RWPE1 (cell line): Measurements from ENCODE around the gene DYNLT2B.
A peak's percentile ranks its signal among the peaks of the same experiment; 100 is the strongest.

Source experiments
- CTCF ChIA-PET: fragments of 350-600 bp; sonication (Branson Sonifier 250); formaldehyde crosslinking; extraction: SDS; loops from one replicate; lab custom pipeline; 2021; lab: Yijun Ruan, JAX
- POLR2A ChIA-PET: fragments of 400-600 bp; formaldehyde crosslinking; extraction: SDS; loops from one replicate; lab custom pipeline; 2020; ENCODE audit warnings: antibody characterized with exemption; ENCODE audit not compliant: low non-redundant PET; lab: Yijun Ruan, JAX
- DNase-seq: peaks from one replicate; pipeline ENCODE4 v3.0.0; 2012; ENCODE audit warnings: low spot score
- H3K27ac ChIP-seq: fragments of 450-650 bp; 2 replicates; pipeline ENCODE4 v1.5.1; 2017
- CTCF ChIP-seq: fragments of 450-650 bp; conservative IDR thresholded peaks from 2 replicates; pipeline ENCODE4 v1.5.1; 2017; ENCODE audit warnings: low read depth, mild to moderate bottlenecking

DYNLT2B gene

GRCh38 chr3:196340466-196340865 lies 22.4 kb upstream of the DYNLT2B start:
- H3K27ac ChIP-seq, result no peak overlapping the region
- ChIA-PET POLR2A (no interaction called here), CTCF (no interaction called here)
- no peak for TF ChIP-seq CTCF
- DNase-seq, result no peak

- H3K27ac ChIP-seq, result peak overlapping the region; percentile 90
- POLR2A ChIA-PET, result interaction anchor here (0.7 kb wide), 1 partner anchor 50 kb away, joined by 8 read pairs; no protein-coding TSS in a partner anchor
- CTCF ChIA-PET, result interaction anchor here (0.9 kb wide), 1 partner anchor 9 kb away, joined by 6 read pairs; no protein-coding TSS in a partner anchor
- no peak for TF ChIP-seq CTCF
- DNase-seq, result no peak
Measured at GRCh38 chr3:196339493-196340254, 21.6 kb upstream of the DYNLT2B start.

- TF ChIP-seq CTCF, result no peak
- CTCF ChIA-PET, result interaction anchor here (0.6 to 0.9 kb wide), 3 partner anchors 10 to 270 kb away, joined by 3 to 6 read pairs (median 3); no protein-coding TSS in a partner anchor
- H3K27ac ChIP-seq, result peak overlapping the region; percentile 90
- no peak for DNase-seq
- POLR2A ChIA-PET, result interaction anchor here (1.0 kb wide), 1 partner anchor 19 kb away, joined by 4 read pairs; no protein-coding TSS in a partner anchor
Measured at GRCh38 chr3:196339044-196339443, 21.0 kb upstream of the DYNLT2B start.

GRCh38 chr3:196336319-196337145 lies 18.5 kb upstream of the DYNLT2B start:
- peak overlapping the region; percentile 24 for H3K27ac ChIP-seq
- DNase-seq, result peak; percentile 57
- ChIA-PET POLR2A (interaction anchor here (0.6 kb wide), 1 partner anchor 470 kb away, joined by 5 read pairs; no protein-coding TSS in a partner anchor), CTCF (no interaction called here)
- TF ChIP-seq CTCF, result no peak

- H3K27ac ChIP-seq, result peak overlapping the region; percentile 24; the same call in 1 of the 2 replicates
- no peak for TF ChIP-seq CTCF
- DNase-seq, result no peak
- ChIA-PET POLR2A (no interaction called here), CTCF (no interaction called here)
Measured at GRCh38 chr3:196335503-196335948, 17.5 kb upstream of the DYNLT2B start.

- DNase-seq, result no peak
- H3K27ac ChIP-seq, result no peak overlapping the region
- ChIA-PET POLR2A (no interaction called here), CTCF (no interaction called here)
- TF ChIP-seq CTCF, result no peak
Measured at GRCh38 chr3:196334982-196335381, 16.9 kb upstream of the DYNLT2B start.
